Ectodermal cell (in vitro differentiated cells): ENCODE data around the gene CHN2.

Source experiments
- H3K27ac ChIP-seq: 2 replicates; pipeline ENCODE4 v1.7.0; 2013; ENCODE audit warnings: mild to moderate bottlenecking, low read depth, low read length; ENCODE audit not compliant: insufficient read depth, poor library complexity, severe bottlenecking
- H3K27me3 ChIP-seq: 2 replicates; pipeline ENCODE4 v1.7.0; 2013; ENCODE audit warnings: mild to moderate bottlenecking, low read length; ENCODE audit not compliant: insufficient read depth, control insufficient read depth, poor library complexity, severe bottlenecking
- H3K36me3 ChIP-seq: one replicate; pipeline ENCODE4 v1.7.0; 2013; ENCODE audit warnings: low read length; ENCODE audit not compliant: control insufficient read depth, insufficient read depth
- H3K4me1 ChIP-seq: one replicate; pipeline ENCODE4 v1.7.0; 2013; ENCODE audit warnings: low read length; ENCODE audit not compliant: control insufficient read depth, insufficient read depth
- H3K4me3 ChIP-seq: 2 replicates; pipeline ENCODE4 v1.7.0; 2013; ENCODE audit warnings: low read depth, low read length, control low read depth; ENCODE audit not compliant: insufficient read depth
- H3K9me3 ChIP-seq: 2 replicates; pipeline ENCODE4 v1.7.0; 2013; ENCODE audit warnings: mild to moderate bottlenecking, low read length, moderate library complexity; ENCODE audit not compliant: control insufficient read depth
- WGBS, 2 experiments: methylation state at CpG; one replicate each; pipeline ENCODE4 v1.1.7; 2013; ENCODE audit warnings: missing lambda C conversion rate in 2 of 2; 5-methylcytosine and 5-hydroxymethylcytosine counted together

CHN2 gene

GRCh38 chr7:29330136-29330535, 135.6 kb downstream of the CHN2 start:
- H3K27ac ChIP-seq = no peak overlapping the region
- no peaks in the 10 kb centered on the region for H3K36me3 ChIP-seq
- WGBS, 2 experiments = 93 to 96% methylated on average over 5 of the region's 5 CpGs
- H3K4me3 ChIP-seq = no peak overlapping the region
- no peaks in the 10 kb centered on the region for H3K9me3 ChIP-seq
- H3K27me3 ChIP-seq = no peaks in the 10 kb centered on the region
- no peaks in the 10 kb centered on the region for H3K4me1 ChIP-seq

DNA sequence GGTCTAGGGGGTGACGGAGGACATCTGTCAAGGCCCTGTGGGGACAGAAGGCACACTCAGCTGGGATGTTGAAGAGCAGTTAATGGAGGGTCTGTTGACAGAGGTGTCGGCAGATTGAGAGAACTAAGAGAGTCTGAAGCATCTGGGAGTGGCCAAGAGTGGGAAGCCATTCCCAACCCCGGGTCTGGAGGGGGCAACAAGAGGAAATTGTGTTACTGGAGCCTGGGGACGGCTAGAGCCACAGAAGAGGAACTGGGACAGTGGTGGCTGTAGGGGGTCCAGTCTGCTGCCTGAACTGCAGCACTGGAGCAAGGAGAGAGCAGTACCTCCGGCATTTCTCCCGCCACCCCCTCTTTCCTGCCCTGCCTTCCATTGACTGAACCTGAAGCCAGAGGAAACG, 136.6 kb downstream of the CHN2 start:
- WGBS, 2 experiments = 87 to 89% methylated on average over 7 of the region's 7 CpGs
- H3K36me3 ChIP-seq = no peaks in the 10 kb centered on the region
- no peak overlapping the region for H3K27ac ChIP-seq
- no peaks in the 10 kb centered on the region for H3K27me3 ChIP-seq
- H3K4me3 ChIP-seq = no peak overlapping the region
- no peaks in the 10 kb centered on the region for H3K9me3 ChIP-seq
- no peaks in the 10 kb centered on the region for H3K4me1 ChIP-seq

DNA sequence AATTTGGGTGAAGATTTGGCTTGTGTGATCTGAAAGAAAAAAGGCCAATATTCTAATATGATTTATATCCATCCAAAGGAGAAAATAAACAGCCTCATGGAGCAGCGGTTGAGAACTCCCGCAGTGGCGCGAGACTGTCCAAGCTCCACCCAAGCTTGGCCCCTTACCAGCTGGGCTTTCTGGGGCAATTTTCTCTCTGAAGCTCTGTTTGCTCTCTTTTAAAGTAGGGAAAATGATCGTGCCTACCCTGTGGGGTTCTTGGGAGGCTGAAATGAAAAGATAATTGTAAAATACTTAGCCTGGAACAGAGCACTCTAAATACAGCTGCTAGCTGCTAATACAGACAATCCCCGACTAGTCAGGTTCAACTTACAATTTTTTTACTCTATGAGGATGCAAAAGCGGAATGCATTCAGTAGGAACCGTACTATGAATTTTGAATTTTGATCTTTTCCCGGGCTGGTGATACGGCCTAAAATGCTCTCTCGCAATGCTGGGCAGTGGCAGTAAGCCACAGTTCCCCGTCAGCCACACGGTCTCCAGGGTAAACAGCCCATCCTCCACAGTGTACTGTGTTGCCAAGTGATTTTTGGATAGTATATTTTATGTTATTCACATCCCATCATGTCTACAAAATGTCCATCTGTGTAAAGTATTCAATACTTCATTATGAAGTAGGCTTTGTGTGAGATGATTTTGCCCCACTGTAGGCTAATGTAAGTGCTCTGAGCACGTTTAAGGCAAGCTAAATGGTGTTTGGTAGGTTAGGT, 137.7 kb downstream of the CHN2 start:
- no peaks in the 10 kb centered on the region for H3K9me3 ChIP-seq
- no peak overlapping the region for H3K27ac ChIP-seq
- WGBS, 2 experiments = 93 to 94% methylated on average over 14 of the region's 14 CpGs
- no peaks in the 10 kb centered on the region for H3K27me3 ChIP-seq
- H3K36me3 ChIP-seq = no peaks in the 10 kb centered on the region
- H3K4me3 ChIP-seq = no peak overlapping the region
- no peaks in the 10 kb centered on the region for H3K4me1 ChIP-seq

DNA sequence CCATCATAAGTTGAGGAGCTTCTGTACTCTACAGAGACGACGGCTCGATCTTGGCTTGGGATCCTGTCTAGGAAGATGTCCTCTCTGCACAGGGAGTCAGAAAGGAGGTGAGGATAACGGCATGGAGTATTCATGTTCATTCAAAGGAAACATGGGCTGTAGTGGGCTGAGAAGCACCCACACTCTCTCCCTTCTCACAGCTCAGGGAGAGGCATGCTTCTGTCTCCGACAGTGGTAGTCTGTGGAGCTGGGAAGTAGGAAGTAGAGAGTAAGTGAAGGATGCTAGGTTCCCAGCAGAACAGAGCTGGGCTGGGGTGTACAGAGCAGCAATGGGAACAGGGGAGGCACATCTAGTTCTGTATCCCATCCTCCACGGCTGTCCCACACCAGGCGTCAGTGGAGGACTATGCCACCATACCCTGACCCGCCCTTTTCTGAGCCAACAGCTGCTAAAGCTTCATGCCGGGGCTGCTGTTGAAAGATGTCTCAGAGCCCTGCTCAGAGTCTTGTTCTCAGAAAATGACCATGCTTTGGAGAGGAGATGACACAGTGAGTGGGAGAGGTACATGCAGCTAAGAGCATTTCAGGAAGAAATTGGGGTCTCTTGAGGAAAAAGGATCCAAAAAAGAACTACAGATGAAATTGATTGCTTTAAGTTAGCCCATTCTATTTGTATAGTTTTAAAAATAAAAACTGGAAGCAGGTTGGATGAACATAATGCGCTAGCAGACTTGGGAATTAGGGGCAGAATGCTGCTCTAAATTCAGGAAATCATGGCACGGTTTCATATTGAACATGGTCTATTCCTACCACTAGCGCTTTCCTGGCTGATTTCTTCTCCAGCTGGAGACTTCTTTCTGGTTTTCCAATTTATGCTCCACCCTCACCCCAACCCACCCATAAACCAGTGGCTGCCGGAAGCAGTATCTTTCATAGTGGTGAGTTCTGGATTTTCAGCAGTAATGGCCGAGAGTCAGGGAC, 138.6 kb downstream of the CHN2 start:
- 93 to 95% methylated on average over 14 of the region's 14 CpGs for WGBS, 2 experiments
- no peaks in the 10 kb centered on the region for H3K36me3 ChIP-seq
- H3K27me3 ChIP-seq = no peaks in the 10 kb centered on the region
- H3K9me3 ChIP-seq = no peaks in the 10 kb centered on the region
- no peak overlapping the region for H3K4me3 ChIP-seq
- H3K4me1 ChIP-seq = no peaks in the 10 kb centered on the region
- no peak overlapping the region for H3K27ac ChIP-seq

DNA sequence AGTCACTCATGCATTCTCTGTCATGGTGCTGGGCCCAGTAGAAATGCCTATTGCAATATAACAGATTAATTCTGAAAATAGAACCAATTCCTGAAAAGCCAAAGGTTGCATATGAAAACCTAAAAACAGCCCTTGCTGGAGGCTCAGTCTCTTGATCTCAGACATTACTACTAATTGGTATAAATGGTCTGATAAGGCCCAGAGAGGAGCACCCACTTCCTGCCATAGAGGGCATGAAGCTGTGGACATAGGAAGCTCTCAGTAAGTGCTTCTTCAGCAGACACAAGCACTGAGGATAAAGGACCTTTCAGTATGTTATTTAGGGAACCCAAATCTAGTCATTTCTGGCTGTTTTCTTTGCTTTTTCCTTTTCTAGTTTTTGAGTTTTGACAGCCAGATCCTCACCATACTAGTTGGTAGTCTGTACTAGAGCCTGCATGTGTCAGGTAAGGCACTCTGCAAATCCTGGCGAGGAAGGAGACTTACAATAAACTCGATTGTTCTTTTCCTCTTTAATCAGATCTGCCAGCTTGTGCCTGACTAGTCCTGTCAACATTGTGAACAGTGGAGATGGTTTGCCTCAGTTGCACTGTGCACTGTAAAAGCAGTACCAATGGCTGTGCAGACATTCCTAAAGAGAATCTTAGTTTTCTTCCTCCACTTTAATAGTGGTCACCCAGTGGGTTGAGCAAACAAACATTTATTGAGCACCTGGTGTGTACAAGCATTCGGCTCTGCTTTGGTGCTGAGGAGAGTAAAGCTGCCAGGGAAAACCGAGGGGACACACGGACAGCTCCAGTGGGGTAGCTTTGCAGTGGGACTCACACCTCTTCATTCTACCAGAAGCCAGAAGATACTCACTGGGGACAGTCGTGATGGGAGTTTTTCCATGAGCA, 140.9 kb downstream of the CHN2 start:
- Histone ChIP-seq H3K4me3 (no peak overlapping the region), H3K27ac (no peak overlapping the region), H3K27me3 (no peaks in the 10 kb centered on the region), H3K4me1 (no peaks in the 10 kb centered on the region), H3K9me3 (no peaks in the 10 kb centered on the region), H3K36me3 (no peaks in the 10 kb centered on the region)
- WGBS, 2 experiments = 92 to 95% methylated on average over 6 of the region's 6 CpGs

DNA sequence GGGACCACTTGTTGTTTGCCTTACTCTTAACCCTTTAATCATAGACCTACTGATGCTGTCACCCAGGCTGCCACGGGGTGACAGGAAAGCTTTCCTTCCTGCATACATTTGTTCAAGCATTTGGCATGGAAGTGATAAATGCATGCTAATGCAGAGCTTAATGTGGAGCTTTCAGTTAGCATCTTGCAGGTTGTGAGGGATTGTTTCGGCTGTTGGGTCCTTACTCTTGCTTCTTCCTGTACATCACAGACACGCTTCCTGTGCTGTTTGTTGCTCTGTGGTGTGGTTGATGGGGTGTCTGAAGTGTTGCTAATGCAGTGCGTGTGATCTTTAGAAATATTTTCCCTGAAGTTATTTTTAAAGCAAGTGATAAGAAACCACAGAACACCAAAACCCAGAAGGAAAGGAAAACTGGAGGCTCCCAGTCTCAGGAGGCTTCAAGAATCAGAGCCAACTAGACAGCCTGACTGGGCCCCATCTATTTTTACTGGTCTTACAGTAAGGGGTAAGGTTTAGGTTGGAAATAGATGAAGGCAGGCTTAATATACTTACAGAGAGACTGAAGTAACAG, 143.1 kb downstream of the CHN2 start:
- 88 to 93% methylated on average over 4 of the region's 4 CpGs for WGBS, 2 experiments
- H3K36me3 ChIP-seq = no peaks in the 10 kb centered on the region
- no peaks in the 10 kb centered on the region for H3K27me3 ChIP-seq
- H3K27ac ChIP-seq = no peak overlapping the region
- H3K4me3 ChIP-seq = no peak overlapping the region
- H3K9me3 ChIP-seq = no peaks in the 10 kb centered on the region
- no peaks in the 10 kb centered on the region for H3K4me1 ChIP-seq

DNA sequence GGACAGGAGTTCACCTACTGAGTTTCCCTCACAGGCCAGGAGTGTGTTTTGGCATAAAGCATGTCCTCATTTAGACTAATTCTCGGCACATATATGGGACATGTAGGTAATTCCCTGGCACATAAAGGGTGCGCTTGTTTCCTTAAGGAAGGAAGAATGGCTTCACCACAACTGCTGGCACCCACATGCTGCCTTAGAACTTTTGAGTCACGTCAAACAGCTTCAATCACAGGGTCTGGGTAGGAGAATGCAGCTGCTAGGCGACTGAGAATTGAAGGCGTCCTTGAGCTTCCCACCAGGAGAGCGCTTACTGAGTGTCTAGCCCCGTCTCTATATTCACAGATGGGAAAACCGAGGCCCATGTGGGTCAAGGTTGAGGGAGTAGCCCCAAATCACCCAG, 146.1 kb downstream of the CHN2 start:
- H3K27ac ChIP-seq = no peak overlapping the region
- H3K27me3 ChIP-seq = no peaks in the 10 kb centered on the region
- H3K4me1 ChIP-seq = no peaks in the 10 kb centered on the region
- no peak overlapping the region for H3K4me3 ChIP-seq
- WGBS, 2 experiments = 90 to 94% methylated on average over 8 of the region's 8 CpGs
- H3K9me3 ChIP-seq = no peaks in the 10 kb centered on the region
- H3K36me3 ChIP-seq = no peaks in the 10 kb centered on the region

DNA sequence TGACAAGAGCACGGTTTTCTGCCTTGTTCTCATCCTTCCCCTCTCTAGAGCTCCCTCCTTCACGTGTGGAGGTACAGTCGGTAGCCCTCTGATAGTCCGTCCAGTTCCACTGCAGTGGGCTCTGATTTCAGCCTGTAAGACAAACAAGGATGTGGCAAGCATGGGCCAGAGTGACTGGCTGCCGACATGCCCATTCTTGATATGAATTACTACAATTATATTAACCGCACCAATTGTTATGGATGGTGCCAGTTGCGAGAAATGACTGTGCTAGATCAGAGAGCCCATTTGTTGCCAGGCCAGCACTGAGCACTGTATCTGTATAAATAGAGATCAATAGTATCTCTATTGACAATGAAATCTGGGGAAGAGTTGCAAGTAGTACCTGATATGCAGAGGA, 146.6 kb downstream of the CHN2 start:
- Histone ChIP-seq H3K4me3 (no peak overlapping the region), H3K27me3 (no peaks in the 10 kb centered on the region), H3K27ac (no peak overlapping the region), H3K9me3 (no peaks in the 10 kb centered on the region), H3K4me1 (no peaks in the 10 kb centered on the region), H3K36me3 (no peaks in the 10 kb centered on the region)
- WGBS, 2 experiments = 94% methylated on average over 7 of the region's 7 CpGs

GRCh38 chr7:29342761-29343160, 148.2 kb downstream of the CHN2 start:
- H3K4me1 ChIP-seq = no peaks in the 10 kb centered on the region
- no peaks in the 10 kb centered on the region for H3K27me3 ChIP-seq
- H3K36me3 ChIP-seq = no peaks in the 10 kb centered on the region
- no peaks in the 10 kb centered on the region for H3K9me3 ChIP-seq
- H3K4me3 ChIP-seq = no peak overlapping the region
- WGBS, 2 experiments = 92 to 93% methylated on average over 3 of the region's 3 CpGs
- H3K27ac ChIP-seq = no peak overlapping the region
